ENCODE results near the gene KRTAP19-5.
"Not testable (repeated sequence)": the region's sequence is repeated elsewhere in the genome, so short reads cannot be mapped to it uniquely, and the experiment has no call there.

Gene KRTAP19-5

GRCh38 chr21:30502041-30502440, at the start of gene KRTAP19-5:
Gene KRTAP19-5, minus strand, starts transcription at chr21:30502141. Its CDS starts 51 bp downstream, at chr21:30502090.
- no peak within 1 kb of the TSS for H3K4me3 ChIP-seq (ENCODE audit: low read depth, low read length)
- DNase-seq, result no peak
- no peaks in the 10 kb centered on the region for H3K9me3 ChIP-seq (ENCODE audit: severe bottlenecking)
- no peak within 1 kb of the TSS for H3K27ac ChIP-seq
- no peaks in the 10 kb centered on the region for H3K36me3 ChIP-seq
- peaks cover 77% of the 10 kb centered on the region for H3K27me3 ChIP-seq (ENCODE audit: insufficient read depth, low read depth, severe bottlenecking)
- TF ChIP-seq CTCF (IDR thresholded peaks at IDR 0.05; ENCODE audit: low read depth, low read length), result no peak

- H3K27ac ChIP-seq, result no peak within 1 kb of the TSS
- no peak for TF ChIP-seq CTCF (IDR thresholded peaks at IDR 0.05; ENCODE audit: low read depth, low read length)
- DNase-seq, result no peak
- H3K4me3 ChIP-seq (ENCODE audit: low read depth, low read length), result no peak within 1 kb of the TSS
- no peaks in the 10 kb centered on the region for H3K9me3 ChIP-seq (ENCODE audit: severe bottlenecking)
- no peaks in the 10 kb centered on the region for H3K36me3 ChIP-seq
- H3K27me3 ChIP-seq (ENCODE audit: insufficient read depth, low read depth, severe bottlenecking), result peaks cover 83% of the 10 kb centered on the region
Measured at GRCh38 chr21:30541764-30542163, 39.8 kb upstream of the KRTAP19-5 start, which contains the start of gene KRTAP19-6. Gene KRTAP19-6, minus strand, starts transcription at chr21:30541864. Its CDS starts 31 bp downstream, at chr21:30541833.

- no peaks in the 10 kb centered on the region for H3K36me3 ChIP-seq
- DNase-seq, result no peak
- TF ChIP-seq CTCF (IDR thresholded peaks at IDR 0.05; ENCODE audit: low read depth, low read length), result no peak
- H3K27ac ChIP-seq, result no peak overlapping the region
- no peak overlapping the region for H3K4me3 ChIP-seq (ENCODE audit: low read depth, low read length)
- peaks cover 80% of the 10 kb centered on the region for H3K27me3 ChIP-seq (ENCODE audit: insufficient read depth, low read depth, severe bottlenecking)
- H3K9me3 ChIP-seq (ENCODE audit: severe bottlenecking), result no peaks in the 10 kb centered on the region
Measured at GRCh38 chr21:30518876-30519275, 16.9 kb upstream of the KRTAP19-5 start.

GRCh38 chr21:30515681-30516080, 13.7 kb upstream of the KRTAP19-5 start:
- no peak for DNase-seq
- Histone ChIP-seq H3K9me3 (ENCODE audit: severe bottlenecking) (no peaks in the 10 kb centered on the region), H3K27ac (no peak overlapping the region), H3K4me3 (ENCODE audit: low read depth, low read length) (no peak overlapping the region), H3K36me3 (no peaks in the 10 kb centered on the region), H3K27me3 (ENCODE audit: insufficient read depth, low read depth, severe bottlenecking) (peaks cover 81% of the 10 kb centered on the region)
- TF ChIP-seq CTCF (IDR thresholded peaks at IDR 0.05; ENCODE audit: low read depth, low read length), result no peak

- H3K27me3 ChIP-seq (ENCODE audit: insufficient read depth, low read depth, severe bottlenecking), result peaks cover 65% of the 10 kb centered on the region
- H3K27ac ChIP-seq; DNase-seq; H3K9me3 ChIP-seq (ENCODE audit: severe bottlenecking); H3K36me3 ChIP-seq; H3K4me3 ChIP-seq (ENCODE audit: low read depth, low read length): not testable (repeated sequence)
- TF ChIP-seq CTCF (IDR thresholded peaks at IDR 0.05; ENCODE audit: low read depth, low read length), result peak; percentile 66
Measured at GRCh38 chr21:30505621-30506205, 3.8 kb upstream of the KRTAP19-5 start.

GRCh38 chr21:30497065-30497464, 4.9 kb downstream of the KRTAP19-5 start, which contains the start of gene KRTAP19-4:
Gene KRTAP19-4, minus strand, starts transcription at chr21:30497165. Its CDS starts 55 bp downstream, at chr21:30497110.
- DNase-seq, result no peak
- no peak within 1 kb of the TSS for H3K27ac ChIP-seq
- H3K27me3 ChIP-seq (ENCODE audit: insufficient read depth, low read depth, severe bottlenecking), result peaks cover 78% of the 10 kb centered on the region
- TF ChIP-seq CTCF (IDR thresholded peaks at IDR 0.05; ENCODE audit: low read depth, low read length), result no peak
- no peaks in the 10 kb centered on the region for H3K9me3 ChIP-seq (ENCODE audit: severe bottlenecking)
- no peaks in the 10 kb centered on the region for H3K36me3 ChIP-seq
- H3K4me3 ChIP-seq (ENCODE audit: low read depth, low read length), result no peak within 1 kb of the TSS
